ENCODE data around the gene DGKQ.

DGKQ gene

GRCh38 chr4:914531-914930 lies 58.8 kb downstream of the DGKQ start:
- Histone ChIP-seq H3K36me3 (replicated peaks; ENCODE audit: low read depth, low read length) (peaks cover 7% of the 10 kb centered on the region), H3K79me2 (ENCODE audit: low read length) (peaks cover 55% of the 10 kb centered on the region), H3K4me3 (ENCODE audit: low read length) (peak overlapping the region; percentile 74), H4K20me1 (ENCODE audit: insufficient read depth, low read length) (peaks cover 59% of the 10 kb centered on the region), H3K9ac (ENCODE audit: low read length) (no peak overlapping the region), H3K27me3 (ENCODE audit: low read depth, low read length) (no peaks in the 10 kb centered on the region), H3K4me1 (ENCODE audit: low read length) (peaks cover 15% of the 10 kb centered on the region), H3K27ac (ENCODE audit: low read length) (no peak overlapping the region), H2AFZ (ENCODE audit: low read depth, low read length) (no peak overlapping the region), H3K9me3 (ENCODE audit: insufficient read depth, low read length) (0 out of 2 replicates have a peak, but pooled peaks cover 4% of the 10 kb centered on the region), H3K4me2 (ENCODE audit: low read length) (peak overlapping the region; percentile 100)
- TF ChIP-seq EZH2phosphoT487 (IDR thresholded peaks at IDR 0.05; ENCODE audit: low read depth) (no peak), CTCF (IDR thresholded peaks at IDR 0.05; ENCODE audit: low read depth, low read length) (no peak)

GRCh38 chr4:913280-913618 lies 60.1 kb downstream of the DGKQ start:
- Histone ChIP-seq H3K79me2 (ENCODE audit: low read length) (peaks cover 45% of the 10 kb centered on the region), H3K36me3 (replicated peaks; ENCODE audit: low read depth, low read length) (peaks cover 7% of the 10 kb centered on the region), H3K4me3 (ENCODE audit: low read length) (no peak overlapping the region), H3K4me1 (ENCODE audit: low read length) (peaks cover 15% of the 10 kb centered on the region), H3K27me3 (ENCODE audit: low read depth, low read length) (no peaks in the 10 kb centered on the region), H3K4me2 (ENCODE audit: low read length) (no peak overlapping the region), H3K27ac (ENCODE audit: low read length) (no peak overlapping the region), H3K9me3 (ENCODE audit: insufficient read depth, low read length) (0 out of 2 replicates have a peak, but pooled peaks cover 4% of the 10 kb centered on the region), H3K9ac (ENCODE audit: low read length) (no peak overlapping the region), H2AFZ (ENCODE audit: low read depth, low read length) (no peak overlapping the region), H4K20me1 (ENCODE audit: insufficient read depth, low read length) (peaks cover 55% of the 10 kb centered on the region)
- TF ChIP-seq CTCF (IDR thresholded peaks at IDR 0.05; ENCODE audit: low read depth, low read length) (no peak), EZH2phosphoT487 (IDR thresholded peaks at IDR 0.05; ENCODE audit: low read depth) (no peak)

GRCh38 chr4:912548-913279 lies 60.7 kb downstream of the DGKQ start:
- H3K27me3 ChIP-seq (ENCODE audit: low read depth, low read length) = no peaks in the 10 kb centered on the region
- peaks cover 5% of the 10 kb centered on the region for H3K36me3 ChIP-seq (replicated peaks; ENCODE audit: low read depth, low read length)
- H3K9ac ChIP-seq (ENCODE audit: low read length) = no peak overlapping the region
- H3K4me1 ChIP-seq (ENCODE audit: low read length) = peaks cover 15% of the 10 kb centered on the region
- no peaks in the 10 kb centered on the region for H3K9me3 ChIP-seq (ENCODE audit: insufficient read depth, low read length)
- H3K27ac ChIP-seq (ENCODE audit: low read length) = no peak overlapping the region
- no peak overlapping the region for H3K4me2 ChIP-seq (ENCODE audit: low read length)
- TF ChIP-seq EZH2phosphoT487 (IDR thresholded peaks at IDR 0.05; ENCODE audit: low read depth) (no peak), CTCF (IDR thresholded peaks at IDR 0.05; ENCODE audit: low read depth, low read length) (no peak)
- no peak overlapping the region for H2AFZ ChIP-seq (ENCODE audit: low read depth, low read length)
- peaks cover 50% of the 10 kb centered on the region for H4K20me1 ChIP-seq (ENCODE audit: insufficient read depth, low read length)
- no peak overlapping the region for H3K4me3 ChIP-seq (ENCODE audit: low read length)
- H3K79me2 ChIP-seq (ENCODE audit: low read length) = peaks cover 39% of the 10 kb centered on the region

- peaks cover 5% of the 10 kb centered on the region for H3K36me3 ChIP-seq (replicated peaks; ENCODE audit: low read depth, low read length)
- no peak overlapping the region for H3K27ac ChIP-seq (ENCODE audit: low read length)
- H3K9me3 ChIP-seq (ENCODE audit: insufficient read depth, low read length) = no peaks in the 10 kb centered on the region
- peaks cover 33% of the 10 kb centered on the region for H3K79me2 ChIP-seq (ENCODE audit: low read length)
- H3K4me2 ChIP-seq (ENCODE audit: low read length) = no peak overlapping the region
- H3K27me3 ChIP-seq (ENCODE audit: low read depth, low read length) = no peaks in the 10 kb centered on the region
- H4K20me1 ChIP-seq (ENCODE audit: insufficient read depth, low read length) = peaks cover 43% of the 10 kb centered on the region
- peaks cover 15% of the 10 kb centered on the region for H3K4me1 ChIP-seq (ENCODE audit: low read length)
- H3K4me3 ChIP-seq (ENCODE audit: low read length) = no peak overlapping the region
- H2AFZ ChIP-seq (ENCODE audit: low read depth, low read length) = no peak overlapping the region
- TF ChIP-seq EZH2phosphoT487 (IDR thresholded peaks at IDR 0.05; ENCODE audit: low read depth) (no peak), CTCF (IDR thresholded peaks at IDR 0.05; ENCODE audit: low read depth, low read length) (no peak)
- H3K9ac ChIP-seq (ENCODE audit: low read length) = no peak overlapping the region
Observed at GRCh38 chr4:911871-912490, 61.4 kb downstream of the DGKQ start.
